Measurements from ENCODE around the gene CD3D. TPM values are rescaled to one million over a fixed set of nuclear protein-coding genes. Genes with fewer than 3 reads are reported as not detected.

Gene CD3D
- total RNA-seq, 3 donors from 2014 or later (not counting 1 experiment from before 2014, with no cell fraction given) = 11.6 to 84.1 (median 12.0) TPM

DNA sequence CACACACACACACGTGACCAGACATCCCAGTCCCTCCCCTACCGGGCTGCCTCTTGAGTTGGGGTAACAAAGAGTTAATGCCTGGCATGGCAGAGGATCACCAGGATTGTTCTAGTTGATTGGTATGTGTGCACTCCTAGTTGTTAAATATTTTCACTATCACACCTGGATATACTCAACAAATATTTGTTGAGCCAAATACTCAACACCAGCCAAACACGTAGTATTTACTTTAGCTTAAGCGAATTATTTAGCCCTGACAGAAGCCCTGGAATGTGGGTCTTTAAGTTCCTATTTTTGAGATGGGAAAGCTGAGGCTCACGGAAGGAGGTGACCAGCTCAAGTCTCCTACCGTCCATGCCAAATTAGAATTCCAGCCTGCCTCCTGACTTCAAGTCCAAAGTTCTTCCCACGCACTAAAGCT lies 27.5 kb downstream of the CD3D start:
- Histone ChIP-seq H3K4me3 (ENCODE audit: low read length) (no peak overlapping the region), H3K27me3 (ENCODE audit: control insufficient read depth, insufficient read depth, low read length) (no peaks in the 10 kb centered on the region), H3K36me3 (ENCODE audit: control insufficient read depth, insufficient read depth, low read length) (peaks cover 38% of the 10 kb centered on the region), H3K9me3 (ENCODE audit: control insufficient read depth, insufficient read depth, low read length) (no peaks in the 10 kb centered on the region), H3K27ac (ENCODE audit: low read length) (peak overlapping the region; percentile 71), H3K4me1 (ENCODE audit: control insufficient read depth, insufficient read depth, low read length) (peaks cover 74% of the 10 kb centered on the region)
- DNase-seq (no peak), ATAC-seq (no peak)
- Mint-ChIP-seq H3K27ac (peak overlapping the region; percentile 87 to 88), H3K4me1 (peaks cover 66 to 89% of the 10 kb centered on the region in 2 donors), H3K36me3 (no peaks in the 10 kb centered on the region), H3K9me3 (peaks cover 0 to 2% of the 10 kb centered on the region in 2 donors), H3K4me3 (peak overlapping the region; percentile 91), H3K27me3 (ENCODE audit: low read depth in 2 of 2) (no peaks in the 10 kb centered on the region)
- WGBS (ENCODE audit: insufficient coverage) = 96% methylated on average over 5 of the region's 7 CpGs
- TF ChIP-seq, protein P1, sequence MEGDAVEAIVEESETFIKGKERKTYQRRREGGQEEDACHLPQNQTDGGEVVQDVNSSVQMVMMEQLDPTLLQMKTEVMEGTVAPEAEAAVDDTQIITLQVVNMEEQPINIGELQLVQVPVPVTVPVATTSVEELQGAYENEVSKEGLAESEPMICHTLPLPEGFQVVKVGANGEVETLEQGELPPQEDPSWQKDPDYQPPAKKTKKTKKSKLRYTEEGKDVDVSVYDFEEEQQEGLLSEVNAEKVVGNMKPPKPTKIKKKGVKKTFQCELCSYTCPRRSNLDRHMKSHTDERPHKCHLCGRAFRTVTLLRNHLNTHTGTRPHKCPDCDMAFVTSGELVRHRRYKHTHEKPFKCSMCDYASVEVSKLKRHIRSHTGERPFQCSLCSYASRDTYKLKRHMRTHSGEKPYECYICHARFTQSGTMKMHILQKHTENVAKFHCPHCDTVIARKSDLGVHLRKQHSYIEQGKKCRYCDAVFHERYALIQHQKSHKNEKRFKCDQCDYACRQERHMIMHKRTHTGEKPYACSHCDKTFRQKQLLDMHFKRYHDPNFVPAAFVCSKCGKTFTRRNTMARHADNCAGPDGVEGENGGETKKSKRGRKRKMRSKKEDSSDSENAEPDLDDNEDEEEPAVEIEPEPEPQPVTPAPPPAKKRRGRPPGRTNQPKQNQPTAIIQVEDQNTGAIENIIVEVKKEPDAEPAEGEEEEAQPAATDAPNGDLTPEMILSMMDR (IDR thresholded peaks at IDR 0.05) = no peak
- intact Hi-C loops (cut with micrococcal nuclease) = no loop called here

DNA sequence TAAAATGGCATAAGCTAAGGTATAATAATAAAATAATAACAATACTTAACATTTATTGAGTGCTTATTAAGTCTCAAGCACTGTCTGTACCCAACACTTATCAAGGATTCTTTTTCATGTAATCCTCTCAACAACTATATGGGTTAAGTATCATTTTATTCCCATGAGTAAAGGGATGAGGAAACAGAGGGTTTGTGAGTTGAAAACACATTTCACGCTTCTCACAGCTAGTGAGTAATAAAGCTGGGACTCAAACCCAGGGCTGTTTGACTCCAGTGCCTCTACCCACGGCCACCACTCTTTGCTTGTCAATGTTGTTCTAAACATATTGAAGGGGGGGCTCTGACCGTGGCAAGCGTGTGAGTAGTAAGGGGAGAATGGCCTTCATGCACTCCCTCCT lies 29.3 kb downstream of the CD3D start:
- Histone ChIP-seq H3K36me3 (ENCODE audit: control insufficient read depth, insufficient read depth, low read length) (peaks cover 48% of the 10 kb centered on the region), H3K9me3 (ENCODE audit: control insufficient read depth, insufficient read depth, low read length) (no peaks in the 10 kb centered on the region), H3K27ac (ENCODE audit: low read length) (no peak overlapping the region), H3K4me3 (ENCODE audit: low read length) (no peak overlapping the region), H3K27me3 (ENCODE audit: control insufficient read depth, insufficient read depth, low read length) (no peaks in the 10 kb centered on the region), H3K4me1 (ENCODE audit: control insufficient read depth, insufficient read depth, low read length) (peaks cover 57% of the 10 kb centered on the region)
- no peaks in the 10 kb centered on the region for H3K27me3 Mint-ChIP-seq (ENCODE audit: low read depth in 2 of 2)
- TF ChIP-seq, protein P1 (IDR thresholded peaks at IDR 0.05) = no peak
- ATAC-seq (no peak), DNase-seq (no peak)
- intact Hi-C loops (cut with micrococcal nuclease) = no loop called here
- H3K4me3 Mint-ChIP-seq = no peak overlapping the region
- peaks cover 58 to 82% of the 10 kb centered on the region in 2 donors for H3K4me1 Mint-ChIP-seq
- 65% methylated on average over 2 of the region's 4 CpGs for whole genome bisulfite sequencing (ENCODE audit: insufficient coverage)
- H3K9me3 Mint-ChIP-seq = no peaks in the 10 kb centered on the region
- peak overlapping the region; percentile 87 to 88 for H3K27ac Mint-ChIP-seq
- no peaks in the 10 kb centered on the region for H3K36me3 Mint-ChIP-seq

DNA sequence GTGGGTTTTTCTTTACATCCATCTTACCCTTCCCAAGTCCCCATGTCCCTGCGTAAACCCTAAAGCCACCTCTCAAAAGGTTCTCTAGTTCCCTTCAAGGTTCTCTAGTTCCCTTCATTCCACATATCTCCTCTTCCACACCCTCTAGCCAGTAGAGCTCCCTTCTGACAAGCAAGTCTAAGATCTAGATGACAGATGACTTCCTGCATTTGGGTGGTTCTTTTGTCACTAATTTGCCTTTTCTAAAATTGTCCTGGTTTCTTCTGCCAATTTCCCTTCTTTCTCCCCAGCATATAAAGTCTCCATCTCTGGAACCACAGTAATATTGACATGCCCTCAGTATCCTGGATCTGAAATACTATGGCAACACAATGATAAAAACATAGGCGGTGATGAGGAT lies 30.2 kb downstream of the CD3D start:
- H3K36me3 ChIP-seq (ENCODE audit: control insufficient read depth, insufficient read depth, low read length) = peaks cover 53% of the 10 kb centered on the region
- ATAC-seq = no peak
- no peaks in the 10 kb centered on the region for H3K27me3 ChIP-seq (ENCODE audit: control insufficient read depth, insufficient read depth, low read length)
- Mint-ChIP-seq H3K9me3 (no peaks in the 10 kb centered on the region), H3K27me3 (ENCODE audit: low read depth in 2 of 2) (no peaks in the 10 kb centered on the region), H3K36me3 (no peaks in the 10 kb centered on the region), H3K4me3 (no peak overlapping the region), H3K27ac (peak overlapping the region; percentile 15 to 88), H3K4me1 (peaks cover 62 to 85% of the 10 kb centered on the region in 2 donors)
- H3K4me1 ChIP-seq (ENCODE audit: control insufficient read depth, insufficient read depth, low read length) = peaks cover 57% of the 10 kb centered on the region
- no peak overlapping the region for H3K27ac ChIP-seq (ENCODE audit: low read length)
- TF ChIP-seq, protein P1 (IDR thresholded peaks at IDR 0.05) = no peak
- WGBS (ENCODE audit: insufficient coverage) = 96% methylated on average over 2 of the region's 2 CpGs
- intact Hi-C loops (cut with micrococcal nuclease) = no loop called here
- no peak overlapping the region for H3K4me3 ChIP-seq (ENCODE audit: low read length)
- no peaks in the 10 kb centered on the region for H3K9me3 ChIP-seq (ENCODE audit: control insufficient read depth, insufficient read depth, low read length)
- DNase-seq = no peak

DNA sequence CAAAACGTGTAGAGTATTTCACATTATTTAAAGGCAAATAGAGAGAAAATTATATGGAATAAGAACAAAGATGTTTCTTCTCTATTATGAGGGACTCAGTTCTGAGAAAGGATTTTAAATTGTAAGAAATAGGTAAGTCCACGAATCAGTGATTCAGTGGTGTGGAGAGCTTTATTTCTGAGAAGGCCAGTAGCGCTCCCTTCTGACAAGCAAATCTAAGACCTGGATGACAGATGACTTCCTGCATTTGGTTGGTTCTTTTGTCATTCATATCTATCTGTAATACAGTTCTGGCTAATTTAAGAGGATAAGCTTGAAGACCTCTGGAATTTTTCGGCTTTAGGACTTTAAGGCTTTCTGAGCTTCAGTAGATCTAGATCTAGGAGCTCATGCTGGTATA lies 31.0 kb downstream of the CD3D start:
- Histone ChIP-seq H3K27me3 (ENCODE audit: control insufficient read depth, insufficient read depth, low read length) (no peaks in the 10 kb centered on the region), H3K27ac (ENCODE audit: low read length) (no peak overlapping the region), H3K4me1 (ENCODE audit: control insufficient read depth, insufficient read depth, low read length) (peaks cover 57% of the 10 kb centered on the region), H3K9me3 (ENCODE audit: control insufficient read depth, insufficient read depth, low read length) (no peaks in the 10 kb centered on the region), H3K36me3 (ENCODE audit: control insufficient read depth, insufficient read depth, low read length) (peaks cover 56% of the 10 kb centered on the region), H3K4me3 (ENCODE audit: low read length) (no peak overlapping the region)
- Mint-ChIP-seq H3K36me3 (no peaks in the 10 kb centered on the region), H3K27ac (peak overlapping the region; percentile 15 to 88), H3K27me3 (ENCODE audit: low read depth in 2 of 2) (no peaks in the 10 kb centered on the region), H3K4me1 (peaks cover 62 to 85% of the 10 kb centered on the region in 2 donors), H3K4me3 (no peak overlapping the region), H3K9me3 (no peaks in the 10 kb centered on the region)
- TF ChIP-seq, protein P1 (IDR thresholded peaks at IDR 0.05) = no peak
- 80% methylated on average over 3 of the region's 4 CpGs for WGBS (ENCODE audit: insufficient coverage)
- ATAC-seq (no peak), DNase-seq (peak in 1 of 2 donors; percentile 55)
- intact Hi-C loops (cut with micrococcal nuclease) = no loop called here

Data from natural killer cell (primary cell).